RWPE2 (cell line): ENCODE data around the gene GCNT2.
"Not testable (repeated sequence)": the region's sequence is repeated elsewhere in the genome, so short reads cannot be mapped to it uniquely, and the experiment has no call there.

Experiments used
- ATAC-seq: fragments of 200-7000 bp; cut with Tn5 transposase; 3 replicates; pipeline ENCODE4 v1.9.1; 2021; ENCODE audit warnings: low read depth
- DNase-seq: peaks from one replicate; pipeline ENCODE4 v3.0.0-alpha.2; 2020; ENCODE audit warnings: low spot score
- H3K27ac ChIP-seq: fragments of 450-650 bp; 2 replicates; pipeline ENCODE4 v1.5.1; 2017; ENCODE audit warnings: mild to moderate bottlenecking; ENCODE audit not compliant: poor library complexity, severe bottlenecking
- H3K27me3 ChIP-seq: fragments of 250-450 bp; sonication (Bioruptor Pico); 2 replicates; pipeline ENCODE4 v1.5.1; 2021; ENCODE audit warnings: mild to moderate bottlenecking, moderate library complexity; ENCODE audit not compliant: insufficient read depth, poor library complexity, severe bottlenecking
- H3K36me3 ChIP-seq: fragments of 250-450 bp; sonication (Bioruptor Pico); 2 replicates; pipeline ENCODE4 v1.5.1; 2020; ENCODE audit warnings: low read depth, mild to moderate bottlenecking, moderate library complexity
- H3K4me1 ChIP-seq: fragments of 250-450 bp; sonication (Bioruptor Pico); 2 replicates; pipeline ENCODE4 v1.5.1; 2021; ENCODE audit warnings: mild to moderate bottlenecking, moderate library complexity; ENCODE audit not compliant: insufficient read depth, poor library complexity, severe bottlenecking
- H3K4me3 ChIP-seq: fragments of 250-450 bp; sonication (Bioruptor Pico); 2 replicates; pipeline ENCODE4 v1.5.1; 2021; ENCODE audit warnings: mild to moderate bottlenecking, moderate library complexity; ENCODE audit not compliant: severe bottlenecking
- H3K9me3 ChIP-seq: fragments of 250-450 bp; sonication (Bioruptor Pico); 2 replicates; pipeline ENCODE4 v1.5.1; 2021; ENCODE audit warnings: mild to moderate bottlenecking, moderate library complexity; ENCODE audit not compliant: severe bottlenecking
- TF ChIP-seq, protein P1 (sequence below): fragments of 450-650 bp; IDR thresholded peaks from one replicate; pipeline ENCODE4 v1.5.1; 2017; ENCODE audit warnings: mild to moderate bottlenecking, moderate library complexity; ENCODE audit not compliant: poor library complexity, severe bottlenecking

The GCNT2 gene

DNA sequence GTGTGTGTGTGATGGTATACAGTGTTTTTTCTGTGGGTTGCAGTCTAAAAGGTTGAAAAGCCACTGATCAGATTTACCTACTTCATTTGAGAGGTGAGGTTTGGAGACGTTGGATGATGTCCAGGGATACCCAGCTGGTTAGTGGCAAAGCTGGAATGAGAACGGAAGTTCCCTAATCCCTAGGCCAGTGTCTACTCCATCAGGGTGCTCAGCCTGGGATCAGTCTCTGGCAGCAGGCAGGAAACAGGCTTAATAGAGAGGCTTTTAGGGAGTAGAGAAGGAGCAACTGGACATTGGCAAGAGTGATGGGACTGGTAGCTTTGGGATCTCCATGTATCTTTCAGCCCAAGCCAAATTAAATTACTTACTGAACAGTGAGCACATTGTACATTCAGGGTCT is 92.6 kb downstream of the GCNT2 start:
- Histone ChIP-seq H3K36me3 (no peaks in the 10 kb centered on the region), H3K27ac (no peak overlapping the region), H3K4me3 (no peak overlapping the region), H3K27me3 (no peaks in the 10 kb centered on the region), H3K9me3 (no peaks in the 10 kb centered on the region), H3K4me1 (no peaks in the 10 kb centered on the region)
- TF ChIP-seq, protein P1, sequence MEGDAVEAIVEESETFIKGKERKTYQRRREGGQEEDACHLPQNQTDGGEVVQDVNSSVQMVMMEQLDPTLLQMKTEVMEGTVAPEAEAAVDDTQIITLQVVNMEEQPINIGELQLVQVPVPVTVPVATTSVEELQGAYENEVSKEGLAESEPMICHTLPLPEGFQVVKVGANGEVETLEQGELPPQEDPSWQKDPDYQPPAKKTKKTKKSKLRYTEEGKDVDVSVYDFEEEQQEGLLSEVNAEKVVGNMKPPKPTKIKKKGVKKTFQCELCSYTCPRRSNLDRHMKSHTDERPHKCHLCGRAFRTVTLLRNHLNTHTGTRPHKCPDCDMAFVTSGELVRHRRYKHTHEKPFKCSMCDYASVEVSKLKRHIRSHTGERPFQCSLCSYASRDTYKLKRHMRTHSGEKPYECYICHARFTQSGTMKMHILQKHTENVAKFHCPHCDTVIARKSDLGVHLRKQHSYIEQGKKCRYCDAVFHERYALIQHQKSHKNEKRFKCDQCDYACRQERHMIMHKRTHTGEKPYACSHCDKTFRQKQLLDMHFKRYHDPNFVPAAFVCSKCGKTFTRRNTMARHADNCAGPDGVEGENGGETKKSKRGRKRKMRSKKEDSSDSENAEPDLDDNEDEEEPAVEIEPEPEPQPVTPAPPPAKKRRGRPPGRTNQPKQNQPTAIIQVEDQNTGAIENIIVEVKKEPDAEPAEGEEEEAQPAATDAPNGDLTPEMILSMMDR = no peak
- no peak for DNase-seq
- no peak for ATAC-seq

DNA sequence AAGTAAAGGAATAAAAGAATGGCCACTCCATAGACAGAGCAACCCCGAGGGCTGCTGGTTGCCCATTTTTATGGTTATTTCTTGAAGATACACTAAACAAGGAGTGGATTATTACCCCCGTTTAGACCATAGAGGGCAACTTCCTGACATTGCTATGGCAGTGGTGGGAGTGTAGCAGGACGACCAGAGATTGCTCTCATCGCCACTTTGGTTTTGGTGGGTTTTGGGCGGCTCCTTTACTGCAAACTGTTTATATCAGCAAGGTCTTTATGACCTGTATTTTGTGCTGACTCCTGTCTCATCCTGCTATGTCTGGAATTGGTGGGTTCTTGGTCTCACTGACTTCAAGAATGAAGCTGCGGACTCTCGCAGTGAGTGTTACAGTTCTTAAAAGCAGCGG is 94.5 kb downstream of the GCNT2 start:
- Histone ChIP-seq H3K4me1 (no peaks in the 10 kb centered on the region), H3K27ac (no peak overlapping the region), H3K9me3 (no peaks in the 10 kb centered on the region), H3K27me3 (no peaks in the 10 kb centered on the region), H3K36me3 (no peaks in the 10 kb centered on the region), H3K4me3 (no peak overlapping the region)
- TF ChIP-seq, protein P1 = no peak
- DNase-seq (no peak), ATAC-seq (no peak)

DNA sequence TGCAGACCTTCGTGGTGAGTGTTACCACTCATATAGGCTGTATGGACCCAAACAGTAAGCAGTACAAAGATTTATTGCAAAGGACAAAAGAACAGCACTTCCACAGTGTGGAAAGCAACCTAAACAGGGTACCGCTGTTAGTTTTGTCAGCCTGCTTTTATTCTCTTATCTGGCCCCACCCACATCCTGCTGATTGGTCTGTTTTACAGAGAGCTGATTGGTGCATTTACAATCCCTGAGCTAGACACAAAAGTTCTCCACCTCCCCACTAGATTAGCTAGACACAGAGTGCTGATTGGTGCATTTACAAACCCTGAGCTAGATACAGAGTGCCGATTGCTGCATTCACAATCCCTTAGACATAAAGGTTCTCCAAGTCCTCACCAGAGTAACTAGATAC is 95.1 kb downstream of the GCNT2 start:
- not testable (repeated sequence) for ATAC-seq, H3K27ac ChIP-seq, H3K27me3 ChIP-seq, DNase-seq, H3K36me3 ChIP-seq, H3K4me1 ChIP-seq, H3K9me3 ChIP-seq, H3K4me3 ChIP-seq

DNA sequence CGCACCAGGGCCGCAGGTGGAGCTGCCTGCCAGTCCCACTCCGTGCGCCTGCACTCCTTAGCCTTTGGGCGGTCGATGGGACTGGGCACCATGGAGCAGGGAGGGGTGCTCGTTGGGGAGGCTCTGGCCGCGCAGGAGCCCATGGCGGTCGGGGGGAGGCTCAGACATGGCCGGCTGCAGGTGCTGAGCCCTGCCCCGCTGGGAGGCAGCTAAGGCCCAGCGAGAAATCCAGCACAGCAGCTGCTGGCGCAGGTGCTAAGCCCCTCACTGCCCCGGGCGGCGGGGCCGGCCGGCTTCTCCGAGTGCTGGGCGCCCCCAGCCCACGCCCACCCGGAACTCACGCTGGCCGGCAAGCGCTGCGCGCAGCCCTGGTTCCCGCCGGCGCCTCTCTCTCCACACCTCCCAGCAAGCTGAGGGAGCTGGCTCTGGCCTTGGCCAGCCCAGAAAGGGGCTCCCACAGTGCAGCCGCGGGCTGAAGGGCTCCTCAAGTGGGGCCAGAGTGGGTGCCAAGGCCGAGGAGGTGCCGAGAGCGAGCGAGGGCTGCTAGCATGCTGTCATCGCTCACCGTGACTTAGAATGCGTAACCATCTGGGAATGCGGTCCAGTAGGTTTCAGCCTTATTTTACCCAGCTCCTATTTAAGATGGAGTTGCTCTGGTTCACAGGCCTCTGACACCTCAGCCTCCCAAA is 96.0 kb downstream of the GCNT2 start:
- no peaks in the 10 kb centered on the region for H3K36me3 ChIP-seq
- no peak overlapping the region for H3K4me3 ChIP-seq
- no peaks in the 10 kb centered on the region for H3K9me3 ChIP-seq
- TF ChIP-seq, protein P1 = no peak
- DNase-seq = no peak
- H3K4me1 ChIP-seq = no peaks in the 10 kb centered on the region
- no peak overlapping the region for H3K27ac ChIP-seq
- no peak for ATAC-seq
- no peaks in the 10 kb centered on the region for H3K27me3 ChIP-seq

DNA sequence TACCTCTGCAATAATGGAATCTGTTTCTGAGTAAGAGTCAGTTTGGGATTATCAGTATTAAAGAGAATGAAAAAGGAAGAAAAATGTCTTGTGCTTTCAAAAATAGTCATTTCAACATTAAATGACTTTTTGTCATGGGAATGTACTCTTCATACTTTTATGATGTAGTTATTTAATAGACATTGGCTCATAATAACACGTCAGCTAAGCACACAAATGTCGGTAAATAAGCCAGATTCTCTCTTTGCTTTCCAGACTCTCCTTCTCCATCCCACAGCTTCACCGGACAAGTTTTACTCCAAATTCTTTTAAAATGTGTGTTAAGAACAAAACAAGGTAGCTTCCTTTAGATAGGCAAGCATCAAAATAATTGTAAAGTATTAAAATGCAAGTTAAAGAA is 97.3 kb downstream of the GCNT2 start:
- Histone ChIP-seq H3K36me3 (no peaks in the 10 kb centered on the region), H3K27me3 (no peaks in the 10 kb centered on the region), H3K9me3 (no peaks in the 10 kb centered on the region), H3K27ac (no peak overlapping the region), H3K4me1 (no peaks in the 10 kb centered on the region), H3K4me3 (no peak overlapping the region)
- no peak for DNase-seq
- no peak for ATAC-seq
- TF ChIP-seq, protein P1 = no peak
